GM19397 (cell line): ENCODE measurements around the gene CYFIP2.
A peak's percentile ranks its signal among the peaks of the same experiment; 100 is the strongest.

Experiments
- ATAC-seq: cut with Tn5 transposase; IDR thresholded peaks from one replicate; pipeline ENCODE4 v1.9.1; 2021; ENCODE audit warnings: mild to moderate bottlenecking, moderate library complexity; ENCODE audit not compliant: unreplicated experiment

CYFIP2 gene

GRCh38 chr5:157312492-157312891 is 46.6 kb downstream of the CYFIP2 start:
- peak; percentile 79 for ATAC-seq

- ATAC-seq: no peak
Observed at GRCh38 chr5:157322581-157322980, 56.7 kb downstream of the CYFIP2 start.

- no peak for ATAC-seq
Observed at GRCh38 chr5:157323107-157323706, 57.3 kb downstream of the CYFIP2 start.

GRCh38 chr5:157324237-157324636 is 58.3 kb downstream of the CYFIP2 start:
- ATAC-seq: no peak

- ATAC-seq: no peak
Observed at GRCh38 chr5:157326440-157327005, 60.6 kb downstream of the CYFIP2 start.

- no peak for ATAC-seq
Observed at GRCh38 chr5:157327771-157328170, 61.8 kb downstream of the CYFIP2 start.

- peak; percentile 72 for ATAC-seq
Observed at GRCh38 chr5:157328277-157328912, 62.5 kb downstream of the CYFIP2 start.

- ATAC-seq: no peak
Observed at GRCh38 chr5:157331807-157332206, 65.9 kb downstream of the CYFIP2 start.

- no peak for ATAC-seq
Observed at GRCh38 chr5:157335534-157336422, 69.9 kb downstream of the CYFIP2 start.

GRCh38 chr5:157336423-157336744 is 70.5 kb downstream of the CYFIP2 start:
- no peak for ATAC-seq

- no peak for ATAC-seq
Observed at GRCh38 chr5:157339409-157339808, 73.5 kb downstream of the CYFIP2 start.

GRCh38 chr5:157342822-157343402 is 77.0 kb downstream of the CYFIP2 start:
- ATAC-seq: no peak

GRCh38 chr5:157343842-157344790 is 78.2 kb downstream of the CYFIP2 start:
- no peak for ATAC-seq

GRCh38 chr5:157345067-157345466 is 79.1 kb downstream of the CYFIP2 start:
- no peak for ATAC-seq

- ATAC-seq: no peak
Observed at GRCh38 chr5:157345485-157345884, 79.6 kb downstream of the CYFIP2 start.

- ATAC-seq: no peak
Observed at GRCh38 chr5:157347301-157348048, 81.6 kb downstream of the CYFIP2 start.

- no peak for ATAC-seq
Observed at GRCh38 chr5:157348049-157348400, 82.1 kb downstream of the CYFIP2 start.

GRCh38 chr5:157350939-157351801 is 85.2 kb downstream of the CYFIP2 start:
- ATAC-seq: peak; percentile 58

- no peak for ATAC-seq
Observed at GRCh38 chr5:157351802-157352092, 85.8 kb downstream of the CYFIP2 start.
